DMS53 treated with DMSO at 0.1 percent for 48 hours (cell line): ENCODE data around the gene ADAMTS6.
A peak's percentile ranks its signal among the peaks of the same experiment; 100 is the strongest.

Experiments
- DNase-seq: peaks from one replicate; lab custom pipeline; 2025; ENCODE audit not compliant: unreplicated experiment; lab: John Stamatoyannopoulos, UW

The ADAMTS6 gene

GRCh38 chr5:65292196-65292595, 189.5 kb downstream of the ADAMTS6 start:
- DNase-seq, result no peak

GRCh38 chr5:65290677-65291076, 191.0 kb downstream of the ADAMTS6 start:
- no peak for DNase-seq

GRCh38 chr5:65288657-65289056, 193.1 kb downstream of the ADAMTS6 start:
- DNase-seq, result peak; percentile 13

GRCh38 chr5:65279603-65280002, 202.1 kb downstream of the ADAMTS6 start:
- DNase-seq, result no peak

- DNase-seq, result no peak
Measured at GRCh38 chr5:65276178-65276890, 205.4 kb downstream of the ADAMTS6 start.

GRCh38 chr5:65271906-65272305, 209.8 kb downstream of the ADAMTS6 start:
- no peak for DNase-seq

- no peak for DNase-seq
Measured at GRCh38 chr5:65268525-65268924, 213.2 kb downstream of the ADAMTS6 start.

- no peak for DNase-seq
Measured at GRCh38 chr5:65264420-65264819, 217.3 kb downstream of the ADAMTS6 start.

GRCh38 chr5:65263321-65263720, 218.4 kb downstream of the ADAMTS6 start:
- no peak for DNase-seq

- DNase-seq, result no peak
Measured at GRCh38 chr5:65262649-65263059, 219.1 kb downstream of the ADAMTS6 start.

- no peak for DNase-seq
Measured at GRCh38 chr5:65262096-65262495, 219.6 kb downstream of the ADAMTS6 start.

- no peak for DNase-seq
Measured at GRCh38 chr5:65261499-65261898, 220.2 kb downstream of the ADAMTS6 start.

GRCh38 chr5:65255294-65255693, 226.4 kb downstream of the ADAMTS6 start:
- no peak for DNase-seq

- DNase-seq, result no peak
Measured at GRCh38 chr5:65252977-65253376, 228.7 kb downstream of the ADAMTS6 start.

- DNase-seq, result no peak
Measured at GRCh38 chr5:65248896-65249295, 232.8 kb downstream of the ADAMTS6 start.

- DNase-seq, result no peak
Measured at GRCh38 chr5:65247594-65247993, 234.1 kb downstream of the ADAMTS6 start.

GRCh38 chr5:65246741-65247140, 235.0 kb downstream of the ADAMTS6 start:
- DNase-seq, result no peak

- DNase-seq, result no peak
Measured at GRCh38 chr5:65244031-65244430, 237.7 kb downstream of the ADAMTS6 start.

GRCh38 chr5:65243161-65243560, 238.6 kb downstream of the ADAMTS6 start:
- peak; percentile 59 for DNase-seq

- DNase-seq, result no peak
Measured at GRCh38 chr5:65229841-65230240, 251.9 kb downstream of the ADAMTS6 start.

GRCh38 chr5:65213921-65214525, 267.7 kb downstream of the ADAMTS6 start:
- DNase-seq, result no peak

GRCh38 chr5:65209341-65209740, 272.4 kb downstream of the ADAMTS6 start:
- no peak for DNase-seq

- no peak for DNase-seq
Measured at GRCh38 chr5:65204966-65205365, 276.8 kb downstream of the ADAMTS6 start.
